Cardiac fibroblast (primary cell): Measurements from ENCODE around the gene C1orf21.

Experiments used
- DNase-seq, 2 donors: peaks; one replicate each; pipeline versions ENCODE4 v3.0.0 to v3.0.0-alpha.2; 2010; ENCODE audit warnings: low read depth in 2 of 2
- H3K4me3 ChIP-seq, 2 donors: replicated peaks in 1 of 2; 1 replicate in 1 of 2; 2 replicates in 1 of 2; pipeline ENCODE4 v1.5.1; 2011; ENCODE audit warnings: low read depth in 2 of 2, low read length in 2 of 2, mild to moderate bottlenecking in 2 of 2, moderate library complexity in 1 of 2
- CTCF ChIP-seq: IDR thresholded peaks from one replicate; pipeline ENCODE4 v1.5.1; 2011; ENCODE audit warnings: low read depth, mild to moderate bottlenecking, low read length, inconsistent platforms

Gene C1orf21

DNA sequence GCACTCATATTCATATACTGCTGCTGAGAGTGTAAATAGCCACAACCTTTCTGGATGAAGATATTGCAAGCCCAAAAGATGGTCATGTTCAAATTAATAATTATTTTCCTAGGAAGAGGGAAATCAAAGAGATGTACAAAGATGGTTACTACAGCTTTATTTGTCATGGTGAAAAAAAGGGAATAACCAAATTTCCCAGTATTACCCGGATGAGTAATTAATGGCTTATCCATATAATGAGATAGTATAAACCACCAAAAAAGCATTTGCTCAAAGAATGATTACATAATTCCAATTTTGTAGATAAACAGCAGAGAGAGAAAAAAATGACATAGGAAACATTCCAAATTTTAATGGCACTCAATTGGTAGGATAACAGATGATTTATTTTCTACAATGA lies 165.6 kb downstream of the C1orf21 start:
- no peak for TF ChIP-seq CTCF
- no peak for DNase-seq
- H3K4me3 ChIP-seq: no peak overlapping the region

DNA sequence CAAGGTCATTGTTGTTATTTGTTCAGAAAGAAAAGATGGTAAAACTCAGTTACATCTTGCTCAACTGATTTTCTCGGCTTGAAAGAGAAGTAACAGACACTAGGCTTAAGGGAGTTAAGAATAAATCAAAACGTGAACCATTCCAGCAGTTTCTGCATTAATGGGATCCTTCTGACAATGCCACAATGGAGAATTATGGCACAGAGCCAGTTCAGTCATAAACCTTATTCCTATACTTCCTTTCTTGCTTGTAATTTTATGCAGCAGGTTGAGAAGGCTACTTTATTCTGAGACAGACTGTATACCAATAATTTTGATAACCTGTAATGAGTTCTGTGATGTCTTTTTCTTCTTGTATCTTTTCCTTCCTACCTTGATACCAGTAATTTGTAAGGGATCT lies 167.0 kb downstream of the C1orf21 start:
- H3K4me3 ChIP-seq: no peak overlapping the region
- no peak for DNase-seq
- TF ChIP-seq CTCF: no peak

- no peak for DNase-seq
- no peak overlapping the region for H3K4me3 ChIP-seq
- no peak for TF ChIP-seq CTCF
Observed at GRCh38 chr1:184555665-184556641, 169.1 kb downstream of the C1orf21 start.

DNA sequence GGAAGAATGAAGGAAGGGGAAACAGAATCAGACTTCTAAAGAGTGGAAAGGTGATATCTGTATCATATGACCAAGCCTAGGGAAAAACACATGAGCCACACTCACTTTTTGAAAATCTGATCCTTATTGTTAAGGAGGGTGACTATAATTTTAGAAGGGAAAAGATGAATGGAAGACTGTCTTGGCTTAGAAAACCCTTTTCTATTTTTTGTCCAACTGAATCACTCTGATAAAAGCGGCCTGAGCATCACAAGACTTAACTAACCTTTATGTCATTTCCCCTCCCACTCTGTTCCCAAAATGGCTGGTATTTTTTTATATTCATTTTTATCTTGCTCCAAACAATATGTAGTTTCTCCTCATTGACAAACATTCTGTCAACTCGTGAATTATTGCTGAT lies 169.8 kb downstream of the C1orf21 start:
- TF ChIP-seq CTCF: no peak
- H3K4me3 ChIP-seq: no peak overlapping the region
- DNase-seq: no peak

- DNase-seq: no peak
- H3K4me3 ChIP-seq: no peak overlapping the region
- no peak for TF ChIP-seq CTCF
Observed at GRCh38 chr1:184557423-184558347, 170.9 kb downstream of the C1orf21 start.

GRCh38 chr1:184558691-184559090 lies 171.9 kb downstream of the C1orf21 start:
- DNase-seq: no peak
- no peak overlapping the region for H3K4me3 ChIP-seq

More at GRCh38 chr1:184558691-184559090, 171.9 kb downstream of the C1orf21 start:
- no peak for TF ChIP-seq CTCF
